ENCODE measurements around the gene CFC1B.
"Not testable (repeated sequence)": the region's sequence is repeated elsewhere in the genome, so short reads cannot be mapped to it uniquely, and the experiment has no call there.

CFC1B gene

GRCh38 chr2:130566165-130566564 lies 45.1 kb downstream of the CFC1B start:
- DNase-seq (ENCODE audit: low spot score), result not testable (repeated sequence)

DNA sequence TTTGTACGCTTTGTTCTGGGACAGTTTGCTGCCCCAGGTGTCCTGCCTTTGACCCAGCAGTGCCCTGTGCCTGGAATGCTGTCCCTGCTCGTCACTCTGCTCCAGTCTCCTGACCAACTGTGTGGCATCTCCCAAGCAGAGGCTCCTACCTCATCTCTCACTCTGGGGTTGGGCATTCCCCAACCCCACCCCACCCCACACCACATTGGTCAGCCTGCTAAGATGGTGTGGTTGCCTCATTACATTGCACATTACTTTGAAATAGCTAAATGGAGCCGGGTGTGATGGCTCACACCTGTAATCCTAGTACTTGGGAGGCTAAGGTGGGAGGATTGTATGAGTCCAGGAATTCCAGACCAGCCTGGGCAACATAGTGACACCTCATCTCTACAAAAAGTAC lies 50.9 kb downstream of the CFC1B start:
- DNase-seq (ENCODE audit: low spot score), result not testable (repeated sequence)

GRCh38 chr2:130574230-130574629 lies 53.2 kb downstream of the CFC1B start:
- not testable (repeated sequence) for DNase-seq (ENCODE audit: low spot score)

DNA sequence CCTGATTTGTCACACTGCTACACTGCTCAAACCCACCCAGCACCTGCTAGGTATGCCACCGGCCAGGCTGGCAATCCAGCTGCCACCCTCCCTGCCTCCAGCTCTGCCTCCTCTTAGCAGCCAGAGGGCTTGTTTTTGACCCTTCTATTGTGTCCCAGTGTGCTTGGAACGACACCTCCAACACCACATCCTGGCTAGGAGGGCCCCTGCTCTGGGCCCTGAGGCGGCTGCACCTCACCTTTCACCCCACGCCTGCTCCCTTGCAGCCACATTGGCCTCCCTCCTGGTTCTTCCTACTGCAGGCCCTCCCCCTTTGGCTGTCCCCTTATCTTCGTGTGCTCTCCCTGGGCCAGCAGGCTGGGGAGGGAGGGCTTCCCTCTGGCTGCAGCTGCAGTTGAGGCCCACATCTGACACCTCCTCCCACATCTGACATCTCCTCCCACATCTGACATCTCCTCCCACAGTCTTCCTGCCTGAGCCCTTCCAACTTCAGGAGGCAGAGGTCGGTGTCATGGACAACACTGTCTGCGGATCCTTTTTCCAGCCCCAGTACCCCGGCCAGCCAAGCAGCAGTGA lies 55.3 kb downstream of the CFC1B start:
- DNase-seq (ENCODE audit: low spot score), result not testable (repeated sequence)

GRCh38 chr2:130577559-130577958 lies 56.5 kb downstream of the CFC1B start:
- DNase-seq (ENCODE audit: low spot score), result not testable (repeated sequence)
